Measurements from ENCODE around the gene PLCB1.

The PLCB1 gene

GRCh38 chr20:8879669-8880068 lies 747.6 kb downstream of the PLCB1 start:
- DNase-seq (ENCODE audit: low read depth in 2 of 2): no peak

GRCh38 chr20:8880085-8880853 lies 748.2 kb downstream of the PLCB1 start:
- no peak for DNase-seq (ENCODE audit: low read depth in 2 of 2)

GRCh38 chr20:8891039-8891438 lies 759.0 kb downstream of the PLCB1 start:
- no peak for DNase-seq (ENCODE audit: low read depth in 2 of 2)

GRCh38 chr20:8895472-8895871 lies 763.4 kb downstream of the PLCB1 start:
- DNase-seq (ENCODE audit: low read depth in 2 of 2): no peak

GRCh38 chr20:8898823-8899222 lies 766.8 kb downstream of the PLCB1 start:
- no peak for DNase-seq (ENCODE audit: low read depth in 2 of 2)

GRCh38 chr20:8901237-8902025 lies 769.4 kb downstream of the PLCB1 start:
- no peak for DNase-seq (ENCODE audit: low read depth in 2 of 2)

GRCh38 chr20:8903655-8904605 lies 771.9 kb downstream of the PLCB1 start:
- DNase-seq (ENCODE audit: low read depth in 2 of 2): no peak

- DNase-seq (ENCODE audit: low read depth in 2 of 2): no peak
Observed at GRCh38 chr20:8909596-8909995, 777.5 kb downstream of the PLCB1 start.

GRCh38 chr20:8912096-8912495 lies 780.0 kb downstream of the PLCB1 start:
- DNase-seq (ENCODE audit: low read depth in 2 of 2): no peak

- DNase-seq (ENCODE audit: low read depth in 2 of 2): no peak
Observed at GRCh38 chr20:8912731-8913130, 780.7 kb downstream of the PLCB1 start.

GRCh38 chr20:8913456-8913855 lies 781.4 kb downstream of the PLCB1 start:
- DNase-seq (ENCODE audit: low read depth in 2 of 2): no peak

GRCh38 chr20:8914421-8914820 lies 782.4 kb downstream of the PLCB1 start:
- DNase-seq (ENCODE audit: low read depth in 2 of 2): no peak

- no peak for DNase-seq (ENCODE audit: low read depth in 2 of 2)
Observed at GRCh38 chr20:8917084-8917483, 785.0 kb downstream of the PLCB1 start.

- DNase-seq (ENCODE audit: low read depth in 2 of 2): no peak
Observed at GRCh38 chr20:8918145-8918544, 786.1 kb downstream of the PLCB1 start.

GRCh38 chr20:8924539-8924938 lies 792.5 kb downstream of the PLCB1 start:
- DNase-seq (ENCODE audit: low read depth in 2 of 2): no peak

GRCh38 chr20:8930726-8931125 lies 798.7 kb downstream of the PLCB1 start:
- no peak for DNase-seq (ENCODE audit: low read depth in 2 of 2)

GRCh38 chr20:8932192-8933165 lies 800.4 kb downstream of the PLCB1 start:
- no peak for DNase-seq (ENCODE audit: low read depth in 2 of 2)

- DNase-seq (ENCODE audit: low read depth in 2 of 2): no peak
Observed at GRCh38 chr20:8933381-8933807, 801.3 kb downstream of the PLCB1 start.

- no peak for DNase-seq (ENCODE audit: low read depth in 2 of 2)
Observed at GRCh38 chr20:8934362-8934761, 802.3 kb downstream of the PLCB1 start.
